GM12878 (cell line): ENCODE results near the gene AQP5.

Experiments used
- CTCF ChIP-seq, 3 experiments: IDR thresholded peaks in 2 of 3; conservative IDR thresholded peaks in 1 of 3; 2 replicates each; pipeline ENCODE4 v1.5.1; 2011; ENCODE audit warnings: low read depth in 3 of 3, low read length in 3 of 3, mild to moderate bottlenecking in 3 of 3, control low read depth in 2 of 3, moderate library complexity in 2 of 3, inconsistent platforms in 1 of 3, mixed read lengths in 1 of 3; ENCODE audit not compliant: control insufficient read depth in 2 of 3, insufficient read depth in 1 of 3; ENCODE audit errors: extremely low read depth in 1 of 3
- CUX1 ChIP-seq: IDR thresholded peaks from 2 replicates; pipeline ENCODE4 v1.6.1; 2012; ENCODE audit warnings: improper control_type of control experiment, low read depth, low read length; ENCODE audit not compliant: insufficient replicate concordance
- POLR2AphosphoS5 ChIP-seq: IDR thresholded peaks from 2 replicates; pipeline ENCODE4 v1.6.1; 2011; ENCODE audit warnings: mild to moderate bottlenecking, low read length, inconsistent platforms
- SREBF1 ChIP-seq: IDR thresholded peaks from 2 replicates; pipeline ENCODE4 v1.6.1; 2012; ENCODE audit warnings: mild to moderate bottlenecking, low read length
- TAF1 ChIP-seq: IDR thresholded peaks from 2 replicates; pipeline ENCODE4 v1.6.1; 2011; ENCODE audit warnings: mild to moderate bottlenecking, low read depth, low read length, borderline replicate concordance
- USF1 ChIP-seq: IDR thresholded peaks from 2 replicates; pipeline ENCODE4 v1.6.1; 2011; ENCODE audit warnings: borderline replicate concordance, low read depth, mild to moderate bottlenecking, moderate library complexity, mixed read lengths, low read length; ENCODE audit not compliant: insufficient read depth; ENCODE audit errors: extremely low read length

GRCh38 chr12:49969027-49969426 is 7.4 kb downstream of the AQP5 start:
- TF ChIP-seq SREBF1 (no peak), CUX1 (no peak), POLR2AphosphoS5 (no peak), CTCF (IDR thresholded peaks at IDR 0.05 in 2 of 3, conservative IDR thresholded peaks at IDR 0.05 in 1 of 3; ENCODE audit: control insufficient read depth in 2 of 3, extremely low read depth in 1 of 3, insufficient read depth in 1 of 3, low read depth in 3 of 3, low read length in 3 of 3) (no peak), TAF1 (no peak), USF1 (no peak)
